Kidney (tissue), 14 donors: Measurements from ENCODE around the gene ALAS1. TPM values are rescaled to one million over a fixed set of nuclear protein-coding genes. Genes with fewer than 3 reads are reported as not detected.

ENCODE experiments used
- DNase-seq, 5 donors: peaks; one replicate each; pipeline ENCODE4 v3.0.0-alpha.2; 2013 to 2020
- FAIRE-seq: peaks from 2 replicates; lab custom pipeline; 2012; peaks lifted over from hg19 to GRCh38; lab: Jason Lieb, UNC
- H3K27ac ChIP-seq, 2 donors: one replicate each; pipeline ENCODE4 v1.7.0; 2013; ENCODE audit warnings: low read depth in 2 of 2, low read length in 2 of 2, inconsistent platforms in 1 of 2
- H3K27me3 ChIP-seq: one replicate; pipeline ENCODE4 v1.7.1; 2013; ENCODE audit warnings: low read length, inconsistent platforms; ENCODE audit not compliant: control insufficient read depth, insufficient read depth
- H3K36me3 ChIP-seq, 3 donors: one replicate each; pipeline versions ENCODE4 v1.7.0 to v1.7.1; 2013; ENCODE audit warnings: low read length in 3 of 3, control low read depth in 1 of 3, inconsistent platforms in 1 of 3; ENCODE audit not compliant: insufficient read depth in 3 of 3, control insufficient read depth in 2 of 3
- H3K4me1 ChIP-seq, 3 donors: one replicate each; pipeline versions ENCODE4 v1.7.0 to v1.7.1; 2013; ENCODE audit warnings: low read length in 3 of 3, inconsistent platforms in 1 of 3, low read depth in 1 of 3; ENCODE audit not compliant: control insufficient read depth in 2 of 3, insufficient read depth in 2 of 3
- H3K4me3 ChIP-seq, 3 donors: one replicate each; pipeline versions ENCODE4 v1.7.0 to v1.8.1; 2013; ENCODE audit warnings: low read length in 3 of 3, control low read depth in 1 of 3, inconsistent platforms in 1 of 3
- H3K9ac ChIP-seq, 3 donors: one replicate each; pipeline versions ENCODE4 v1.7.0 to v1.7.1; 2013; ENCODE audit warnings: low read length in 3 of 3, control low read depth in 1 of 3, inconsistent platforms in 1 of 3
- H3K9me3 ChIP-seq, 3 donors: one replicate each; pipeline versions ENCODE4 v1.7.0 to v1.7.1; 2013; ENCODE audit warnings: low read length in 3 of 3, control low read depth in 1 of 3, inconsistent platforms in 1 of 3; ENCODE audit not compliant: control insufficient read depth in 2 of 3, insufficient read depth in 1 of 3
- intact Hi-C: fragments of 100-400 bp; cut with DNase I; formaldehyde crosslinking; loops from one replicate; pipeline ENCODE4 v1.11.1; 2022
- polyA plus RNA-seq: library from polyadenylated mRNA; stranded (reverse); fragments of 350-450 nt; fragmentation: Illumina TruSeq; extraction: RNeasy Lipid Tissue Mini Kit (QIAGEN cat#74804); gene quantifications from one replicate; pipeline ENCODE4 v1.2.3, GENCODE V29; 2014; ENCODE audit warnings: low read depth, low replicate concordance; ENCODE audit not compliant: insufficient read depth
- total RNA-seq: library from RNA; stranded (reverse); fragmentation: NEBNext Ultra II Directional; extraction: Animal tissue kit (Norgen Biotek cat#: 25700); gene quantifications from one replicate; pipeline ENCODE4 v1.2.1, GENCODE V29; 2021
- TF ChIP-seq, protein P1 (sequence below): IDR thresholded peaks from 3 replicates; pipeline ENCODE4 v1.5.1; 2012; ENCODE audit warnings: mild to moderate bottlenecking, moderate library complexity, borderline replicate concordance; ENCODE audit not compliant: insufficient read depth; ENCODE audit errors: extremely low read depth
- donor health status: control.
- donor health status: control.
- donor health status: control.
- donor health status: control.
- donor health status: control.
- donor health status: DM: yes; HTN: yes; CAD: no.
- donor health status: Normal renal cell carcinoma (clear cell type).

Gene ALAS1
- total and polyA plus RNA-seq, 2 donors from 2014 or later, result 42.8 to 77.2 TPM

GRCh38 chr3:52228751-52229291 is 30.9 kb downstream of the ALAS1 start:
- no peaks in the 10 kb centered on the region for H3K9me3 ChIP-seq
- H3K27me3 ChIP-seq, result no peaks in the 10 kb centered on the region
- no peak overlapping the region for H3K9ac ChIP-seq
- FAIRE-seq, result no peak
- TF ChIP-seq, protein P1, sequence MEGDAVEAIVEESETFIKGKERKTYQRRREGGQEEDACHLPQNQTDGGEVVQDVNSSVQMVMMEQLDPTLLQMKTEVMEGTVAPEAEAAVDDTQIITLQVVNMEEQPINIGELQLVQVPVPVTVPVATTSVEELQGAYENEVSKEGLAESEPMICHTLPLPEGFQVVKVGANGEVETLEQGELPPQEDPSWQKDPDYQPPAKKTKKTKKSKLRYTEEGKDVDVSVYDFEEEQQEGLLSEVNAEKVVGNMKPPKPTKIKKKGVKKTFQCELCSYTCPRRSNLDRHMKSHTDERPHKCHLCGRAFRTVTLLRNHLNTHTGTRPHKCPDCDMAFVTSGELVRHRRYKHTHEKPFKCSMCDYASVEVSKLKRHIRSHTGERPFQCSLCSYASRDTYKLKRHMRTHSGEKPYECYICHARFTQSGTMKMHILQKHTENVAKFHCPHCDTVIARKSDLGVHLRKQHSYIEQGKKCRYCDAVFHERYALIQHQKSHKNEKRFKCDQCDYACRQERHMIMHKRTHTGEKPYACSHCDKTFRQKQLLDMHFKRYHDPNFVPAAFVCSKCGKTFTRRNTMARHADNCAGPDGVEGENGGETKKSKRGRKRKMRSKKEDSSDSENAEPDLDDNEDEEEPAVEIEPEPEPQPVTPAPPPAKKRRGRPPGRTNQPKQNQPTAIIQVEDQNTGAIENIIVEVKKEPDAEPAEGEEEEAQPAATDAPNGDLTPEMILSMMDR, result no peak
- peaks cover 0 to 19% (median 14%) of the 10 kb centered on the region in 3 donors for H3K36me3 ChIP-seq
- H3K4me3 ChIP-seq, result no peak overlapping the region
- intact Hi-C loops, result loop anchor here (10.0 kb wide), 1 partner anchor 116 kb away; no protein-coding TSS in a partner anchor
- DNase-seq, result no peak
- no peaks in the 10 kb centered on the region for H3K4me1 ChIP-seq
- H3K27ac ChIP-seq, result no peak overlapping the region

GRCh38 chr3:52229656-52230055 is 31.7 kb downstream of the ALAS1 start:
- Histone ChIP-seq H3K4me3 (no peak overlapping the region), H3K36me3 (peaks cover 0 to 19% (median 14%) of the 10 kb centered on the region in 3 donors), H3K4me1 (no peaks in the 10 kb centered on the region), H3K27ac (no peak overlapping the region), H3K27me3 (no peaks in the 10 kb centered on the region), H3K9ac (no peak overlapping the region), H3K9me3 (no peaks in the 10 kb centered on the region)
- TF ChIP-seq, protein P1, result no peak
- DNase-seq (no peak), FAIRE-seq (no peak)
- intact Hi-C loops, result loop anchor here (10.0 kb wide), 1 partner anchor 115 kb away; no protein-coding TSS in a partner anchor

GRCh38 chr3:52230461-52230860 is 32.5 kb downstream of the ALAS1 start:
- no peaks in the 10 kb centered on the region for H3K4me1 ChIP-seq
- H3K36me3 ChIP-seq, result peaks cover 0 to 19% (median 14%) of the 10 kb centered on the region in 3 donors
- TF ChIP-seq, protein P1, result no peak
- intact Hi-C loops, result no loop called here
- H3K9ac ChIP-seq, result no peak overlapping the region
- FAIRE-seq (no peak), DNase-seq (no peak)
- no peaks in the 10 kb centered on the region for H3K27me3 ChIP-seq
- no peaks in the 10 kb centered on the region for H3K9me3 ChIP-seq
- H3K27ac ChIP-seq, result no peak overlapping the region
- H3K4me3 ChIP-seq, result no peak overlapping the region
